Adrenal gland (tissue), 5 donors: ENCODE measurements around the gene ARHGAP4.

Experiments
- CTCF ChIP-seq, 6 experiments: fragments of 450-650 bp in 4 of 6; fragments of 200-600 bp in 2 of 6; sonication (generic) in 1 of 6; IDR thresholded peaks; 1 replicate in 5 of 6; 2 replicates in 1 of 6; pipeline versions ENCODE4 v1.5.1 to v1.8.0; 2016 to 2021; ENCODE audit warnings: antibody characterized with exemption in 6 of 6, mild to moderate bottlenecking in 2 of 6, moderate library complexity in 1 of 6
- POLR2A ChIP-seq, 2 donors: fragments of 450-650 bp; IDR thresholded peaks; one replicate each; pipeline ENCODE4 v1.6.1; 2017; ENCODE audit warnings: antibody characterized with exemption in 2 of 2, mild to moderate bottlenecking in 2 of 2, moderate library complexity in 1 of 2
- donor health status: DM: no; HTN: no; CAD: no.

- TF ChIP-seq CTCF (IDR thresholded peaks at IDR 0.05) (peak; percentile 65 to 86 (median 80)), POLR2A (IDR thresholded peaks at IDR 0.05) (no peak)
Observed at GRCh38 chrX:153947009-153947769, 21.1 kb upstream of the ARHGAP4 start.
